Stimulated activated CD4-positive, alpha-beta T cell treated with anti-CD3 and anti-CD28 coated beads, TNF-alpha, amount 100 ng/mL, for 4 hours (primary cell): ENCODE results near the gene FGF3.

Experiments
- DNase-seq, 3 experiments: peaks; one replicate each; pipeline ENCODE4 v3.0.0-alpha.2; 2020; ENCODE audit warnings: low read depth in 3 of 3

The FGF3 gene

DNA sequence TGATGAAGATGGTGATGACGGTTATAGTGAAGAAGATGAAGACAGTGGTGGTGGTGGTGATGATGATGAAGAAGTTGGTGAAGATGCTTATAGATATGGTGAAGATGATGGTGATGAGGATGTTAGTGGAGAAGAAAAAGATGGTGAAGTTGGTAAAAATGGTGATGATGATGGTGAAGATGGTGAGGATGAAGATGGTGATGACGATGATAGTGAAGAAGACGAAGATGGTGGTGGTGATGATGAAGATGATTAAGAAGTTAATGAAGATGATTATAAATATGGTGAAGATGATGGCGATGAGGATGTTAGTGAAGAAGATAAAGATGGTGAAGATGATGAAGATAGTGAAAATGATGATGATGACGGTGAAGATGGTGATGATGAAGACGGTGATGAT is 25.2 kb upstream of the FGF3 start:
- no peak for DNase-seq

- no peak for DNase-seq
Measured at GRCh38 chr11:69843529-69843921, 24.3 kb upstream of the FGF3 start.

DNA sequence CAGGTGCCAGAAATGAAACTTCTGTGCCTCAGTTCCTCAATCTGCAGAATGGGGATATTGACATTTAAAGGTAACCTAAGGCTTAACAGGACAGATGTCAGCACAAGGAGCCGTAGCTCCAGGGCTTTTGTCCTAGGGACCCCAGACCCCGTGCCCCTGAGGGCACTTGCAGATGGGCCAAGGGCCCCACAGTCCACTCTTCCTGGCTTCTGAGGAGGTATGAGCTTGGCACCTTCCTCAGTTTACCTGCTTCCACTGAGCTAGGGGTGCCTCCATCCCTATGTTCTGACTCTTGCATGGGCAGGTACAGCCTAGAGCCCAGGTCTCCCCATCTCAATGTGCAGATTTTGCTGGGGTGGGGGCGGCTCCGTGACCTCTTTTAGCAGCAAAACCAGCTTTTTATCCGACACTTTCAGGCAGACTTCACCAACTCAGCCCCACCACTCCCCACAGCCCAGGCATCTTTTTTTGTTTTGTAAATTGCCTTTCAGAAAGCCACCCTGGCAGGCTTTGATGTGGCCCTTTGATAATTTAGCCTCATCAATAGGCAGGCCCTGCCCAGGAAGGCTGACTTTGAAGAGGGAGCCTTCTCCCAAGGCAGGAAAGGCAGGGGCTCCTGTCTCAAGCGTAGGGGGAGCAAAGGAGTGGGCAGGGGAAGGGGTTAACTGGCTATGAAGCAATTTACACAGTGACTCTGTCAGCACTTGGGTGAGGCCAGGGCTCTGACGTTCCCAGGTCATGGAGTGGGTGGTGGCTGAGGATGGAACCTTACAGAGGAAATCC is 23.7 kb upstream of the FGF3 start:
- no peak for DNase-seq

GRCh38 chr11:69841859-69842698 is 22.9 kb upstream of the FGF3 start:
- DNase-seq: no peak

- no peak for DNase-seq
Measured at GRCh38 chr11:69841170-69841858, 22.1 kb upstream of the FGF3 start.

GRCh38 chr11:69840371-69841169 is 21.4 kb upstream of the FGF3 start:
- no peak for DNase-seq

DNA sequence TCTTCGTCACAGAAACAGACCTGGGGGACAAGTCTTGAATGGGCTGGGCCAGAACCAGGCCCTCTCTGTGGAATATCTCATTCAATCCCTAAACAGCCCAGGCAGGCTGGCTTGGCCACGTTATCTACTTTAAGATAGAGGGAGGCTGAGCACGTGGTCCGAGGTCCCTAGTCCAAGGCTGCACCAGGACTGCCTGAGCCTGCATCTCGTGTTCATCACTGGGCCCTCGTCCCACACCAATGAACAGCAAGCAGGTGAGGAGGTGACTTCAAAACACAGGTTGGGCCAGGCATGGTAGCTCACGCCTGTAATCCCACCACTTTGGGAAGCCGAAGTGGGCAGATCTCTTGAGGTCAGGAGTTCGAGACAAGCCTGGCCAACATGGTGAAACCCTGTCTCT is 20.3 kb upstream of the FGF3 start:
- DNase-seq: no peak

GRCh38 chr11:69837791-69838190 is 18.6 kb upstream of the FGF3 start:
- DNase-seq: no peak

GRCh38 chr11:69836401-69836800 is 17.2 kb upstream of the FGF3 start:
- DNase-seq: no peak

GRCh38 chr11:69834811-69835800 is 15.9 kb upstream of the FGF3 start:
- DNase-seq: no peak

DNA sequence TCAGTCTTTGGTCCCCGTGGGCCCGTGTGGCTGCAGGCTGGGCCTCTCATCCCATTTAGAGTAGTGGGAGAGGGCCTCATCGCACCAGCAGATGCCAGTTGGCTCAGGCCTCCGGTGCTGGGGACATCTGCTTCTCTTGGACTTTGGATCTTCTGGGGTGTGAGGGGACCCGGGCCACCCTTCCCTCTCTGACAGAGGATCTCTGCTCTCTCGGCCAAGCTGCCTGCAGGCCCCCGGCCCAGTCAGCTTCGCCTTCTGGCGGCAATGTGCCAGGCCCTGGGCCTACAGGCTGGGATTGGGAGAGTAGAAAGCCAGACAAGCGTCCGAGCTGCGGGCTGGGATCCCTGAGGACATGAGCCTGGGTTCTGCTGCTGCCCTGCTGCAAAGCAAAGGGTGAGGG is 15.0 kb upstream of the FGF3 start:
- no peak for DNase-seq

GRCh38 chr11:69832561-69833413 is 13.6 kb upstream of the FGF3 start:
- no peak for DNase-seq

- DNase-seq: no peak
Measured at GRCh38 chr11:69831985-69832384, 12.8 kb upstream of the FGF3 start.

DNA sequence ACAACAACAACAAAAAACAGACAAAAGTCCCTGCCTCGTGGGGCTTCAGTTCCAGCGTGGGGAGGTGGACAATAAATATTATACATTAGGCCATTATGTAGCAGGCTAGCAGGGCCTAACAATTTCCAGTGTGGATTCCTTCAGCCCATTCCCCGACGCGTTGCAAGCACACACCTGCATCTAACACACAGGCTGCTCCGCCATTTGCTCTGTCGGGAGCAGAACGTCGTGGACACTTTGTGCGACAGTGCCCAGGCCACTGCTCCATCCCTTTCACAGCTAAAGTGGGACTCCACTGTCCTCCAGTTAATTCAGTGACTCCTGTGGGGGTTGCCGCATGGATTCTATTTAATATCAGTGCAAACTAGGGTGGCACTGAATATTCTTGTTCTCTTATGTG is 10.9 kb upstream of the FGF3 start:
- no peak for DNase-seq

GRCh38 chr11:69828971-69829344 is 9.7 kb upstream of the FGF3 start:
- no peak for DNase-seq

- no peak for DNase-seq
Measured at GRCh38 chr11:69828276-69828970, 9.2 kb upstream of the FGF3 start.

DNA sequence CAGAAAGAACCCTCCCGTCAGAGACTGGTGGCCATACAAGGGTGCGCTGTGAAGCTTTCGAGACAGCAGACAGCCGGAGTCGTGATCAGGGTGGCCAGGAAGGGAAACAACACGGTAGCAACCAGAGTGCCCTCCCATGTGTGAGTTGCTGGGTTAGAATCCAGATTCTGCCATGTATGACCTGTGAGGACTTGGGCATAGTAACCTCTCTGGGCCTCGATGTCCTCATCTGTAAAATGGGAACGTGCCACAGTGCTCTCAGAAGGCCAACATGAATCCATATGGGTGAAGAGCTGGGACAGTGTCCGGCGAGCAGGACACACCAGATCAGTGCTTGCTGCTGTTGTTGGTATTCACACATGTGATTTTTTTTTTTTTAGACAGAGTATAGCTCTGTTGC is 7.6 kb upstream of the FGF3 start:
- DNase-seq: no peak

GRCh38 chr11:69825941-69826340 is 6.7 kb upstream of the FGF3 start:
- no peak for DNase-seq
